Endothelial cell (in vitro differentiated cells): Measurements from ENCODE around the gene MTURN. TPM values are rescaled to one million over a fixed set of nuclear protein-coding genes. Genes with fewer than 3 reads are reported as not detected.

ENCODE experiments used
- DNase-seq: peaks from one replicate; pipeline ENCODE4 v3.0.0; 2021; ENCODE audit warnings: low spot score
- H3K27ac Mint-ChIP-seq: one replicate; pipeline ENCODE4 v1.8.0; 2021; ENCODE audit warnings: mixed read lengths, inconsistent platforms; ENCODE audit not compliant: unreplicated experiment
- H3K27me3 Mint-ChIP-seq: one replicate; pipeline ENCODE4 v1.8.0; 2021; ENCODE audit warnings: mild to moderate bottlenecking, moderate library complexity, mixed read lengths, inconsistent platforms; ENCODE audit not compliant: unreplicated experiment
- H3K36me3 Mint-ChIP-seq: one replicate; pipeline ENCODE4 v1.8.0; 2021; ENCODE audit warnings: mild to moderate bottlenecking, low read depth, mixed read lengths, inconsistent platforms; ENCODE audit not compliant: unreplicated experiment
- H3K4me1 Mint-ChIP-seq: one replicate; pipeline ENCODE4 v1.8.0; 2021; ENCODE audit warnings: mild to moderate bottlenecking, mixed read lengths, inconsistent platforms; ENCODE audit not compliant: unreplicated experiment
- H3K4me3 Mint-ChIP-seq: one replicate; pipeline ENCODE4 v1.8.0; 2021; ENCODE audit warnings: mild to moderate bottlenecking, mixed read lengths, inconsistent platforms; ENCODE audit not compliant: unreplicated experiment
- H3K9me3 Mint-ChIP-seq: one replicate; pipeline ENCODE4 v1.8.0; 2021; ENCODE audit warnings: mixed read lengths, inconsistent platforms; ENCODE audit not compliant: unreplicated experiment
- CTCF ChIP-seq: fragments of 200-600 bp; sonication (generic); IDR thresholded peaks from one replicate; pipeline ENCODE4 v1.5.0; 2021; ENCODE audit warnings: antibody characterized with exemption; ENCODE audit not compliant: unreplicated experiment
- total RNA-seq: library from RNA; stranded (reverse); fragmentation: NEBNext Ultra II Directional; extraction: Animal tissue kit (Norgen Biotek cat#: 25700); gene quantifications from one replicate; pipeline ENCODE4 v1.2.1, GENCODE V29; 2021; ENCODE audit not compliant: unreplicated experiment

MTURN gene
- total RNA-seq, 1 donor from 2014 or later = 18.0 TPM

DNA sequence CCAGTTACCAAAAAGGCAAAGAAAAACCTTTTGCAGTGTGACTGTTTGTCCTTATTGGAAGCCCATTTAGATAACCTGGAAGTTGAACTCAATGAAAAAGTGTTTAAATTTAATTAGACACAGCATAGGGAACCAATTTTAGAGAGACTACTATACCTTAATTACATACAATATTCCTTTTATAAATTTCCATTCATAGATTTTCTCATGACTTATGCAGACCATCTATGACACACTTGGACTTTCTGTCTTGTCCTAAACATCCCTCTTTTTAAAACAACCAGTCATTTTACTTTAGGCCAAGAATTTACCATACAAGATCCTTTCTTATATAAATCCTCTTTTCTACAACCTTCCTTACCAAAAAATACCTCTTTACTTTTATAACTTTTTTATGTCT is 61.6 kb downstream of the MTURN start:
- Mint-ChIP-seq H3K4me1 (no peaks in the 10 kb centered on the region), H3K27me3 (no peaks in the 10 kb centered on the region), H3K27ac (no peak overlapping the region), H3K9me3 (peaks cover 9% of the 10 kb centered on the region), H3K4me3 (peak overlapping the region; percentile 12), H3K36me3 (peaks cover 33% of the 10 kb centered on the region)
- no peak for DNase-seq
- no peak for TF ChIP-seq CTCF

DNA sequence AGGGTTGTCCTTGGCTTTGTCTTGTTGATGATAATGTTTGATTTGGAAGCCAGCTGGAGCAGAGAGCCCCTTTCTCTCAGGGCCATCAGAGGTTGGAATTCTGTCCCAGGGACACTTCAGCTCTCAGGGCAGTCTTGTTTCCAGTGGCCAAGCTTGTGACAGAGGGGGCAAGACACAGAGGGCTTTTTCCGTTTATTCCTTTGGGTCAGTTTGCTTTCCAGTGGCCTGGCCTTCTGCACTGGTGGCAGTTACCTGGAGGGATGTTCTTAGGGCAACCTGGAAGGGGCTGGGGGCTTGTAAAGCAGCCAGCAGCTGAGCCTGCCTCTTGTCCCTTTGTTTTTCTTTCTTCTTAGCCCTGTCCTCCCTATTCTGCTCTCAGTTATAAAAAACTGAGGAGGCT is 62.7 kb downstream of the MTURN start:
- Mint-ChIP-seq H3K27me3 (no peaks in the 10 kb centered on the region), H3K27ac (no peak overlapping the region), H3K9me3 (peaks cover 9% of the 10 kb centered on the region), H3K4me1 (no peaks in the 10 kb centered on the region), H3K36me3 (peaks cover 33% of the 10 kb centered on the region), H3K4me3 (no peak overlapping the region)
- no peak for DNase-seq
- TF ChIP-seq CTCF = no peak

DNA sequence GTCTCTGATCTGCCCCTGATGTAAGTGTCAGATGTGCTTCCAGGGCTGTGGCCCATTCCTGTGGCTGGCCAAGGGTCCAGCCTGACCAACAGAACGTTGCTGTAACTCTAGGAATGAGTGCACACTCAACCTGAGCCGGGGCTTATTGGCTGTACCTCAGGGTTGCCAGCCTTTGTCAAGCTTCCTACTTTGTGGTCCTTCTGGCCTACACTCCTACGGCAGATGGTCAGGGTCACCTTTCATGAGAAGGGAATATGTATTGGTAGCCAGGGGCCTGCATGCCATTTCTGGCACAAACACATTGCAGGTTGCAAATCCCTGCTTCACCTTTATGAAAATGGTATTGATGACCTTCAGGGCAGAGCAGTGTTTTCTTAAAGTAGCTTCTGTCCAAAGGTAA is 64.5 kb downstream of the MTURN start:
- Mint-ChIP-seq H3K27me3 (no peaks in the 10 kb centered on the region), H3K27ac (no peak overlapping the region), H3K9me3 (peaks cover 9% of the 10 kb centered on the region), H3K4me1 (no peaks in the 10 kb centered on the region), H3K36me3 (peaks cover 33% of the 10 kb centered on the region), H3K4me3 (no peak overlapping the region)
- no peak for TF ChIP-seq CTCF
- DNase-seq = no peak

DNA sequence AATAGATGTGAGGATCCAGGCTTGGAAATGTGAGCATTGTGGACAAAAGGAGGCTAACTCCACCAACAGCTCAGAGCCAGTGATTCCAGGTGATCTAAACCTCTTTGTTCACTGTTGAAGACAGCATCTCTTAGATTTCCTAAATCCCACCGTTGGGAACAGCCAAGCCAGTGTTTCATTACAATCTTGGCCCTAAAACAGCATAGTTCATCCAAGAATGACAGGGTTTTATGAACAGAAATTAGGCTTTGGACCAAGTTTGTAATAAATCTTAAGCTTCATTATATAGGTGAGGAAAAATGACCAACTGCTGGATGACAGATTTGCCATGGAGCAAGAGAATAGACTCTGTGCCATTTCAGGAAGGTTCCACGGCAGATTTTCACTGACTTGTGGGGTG is 65.8 kb downstream of the MTURN start:
- Mint-ChIP-seq H3K4me3 (no peak overlapping the region), H3K27ac (no peak overlapping the region), H3K36me3 (peaks cover 25% of the 10 kb centered on the region), H3K27me3 (no peaks in the 10 kb centered on the region), H3K9me3 (peaks cover 1% of the 10 kb centered on the region), H3K4me1 (no peaks in the 10 kb centered on the region)
- no peak for DNase-seq
- TF ChIP-seq CTCF = no peak

DNA sequence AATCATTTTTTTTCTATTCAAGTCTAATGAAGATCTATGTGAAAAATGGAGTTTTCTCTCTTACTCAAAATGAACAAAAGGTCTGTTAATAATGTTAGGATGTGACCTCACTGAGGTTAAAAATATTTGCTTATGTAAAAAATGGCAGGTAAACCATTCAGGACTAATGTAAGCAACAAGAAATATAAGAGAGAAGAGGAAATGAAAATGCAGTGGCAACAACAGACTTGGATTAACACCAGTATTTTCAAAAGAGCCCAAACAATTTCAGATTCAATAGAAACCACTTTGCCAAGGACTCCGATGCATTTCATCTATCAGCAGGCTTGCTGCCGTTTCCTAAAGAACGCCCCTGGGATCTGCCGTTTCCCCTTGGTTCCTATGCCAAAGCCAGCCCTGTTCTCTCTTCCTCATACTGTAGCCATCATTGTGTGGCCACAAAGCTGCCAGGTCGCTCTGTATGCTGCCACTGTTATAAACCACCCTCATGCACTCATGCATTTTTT is 66.4 kb downstream of the MTURN start:
- H3K27ac Mint-ChIP-seq = no peak overlapping the region
- DNase-seq = no peak
- H3K9me3 Mint-ChIP-seq = no peaks in the 10 kb centered on the region
- TF ChIP-seq CTCF = no peak
- no peaks in the 10 kb centered on the region for H3K27me3 Mint-ChIP-seq
- H3K4me3 Mint-ChIP-seq = no peak overlapping the region
- H3K4me1 Mint-ChIP-seq = no peaks in the 10 kb centered on the region
- peaks cover 18% of the 10 kb centered on the region for H3K36me3 Mint-ChIP-seq
